D721Med (cell line): ENCODE data around the gene PCNX2.

Source experiments
- DNase-seq: peaks from one replicate; pipeline ENCODE4 v3.0.0; 2011; ENCODE audit warnings: low spot score; ENCODE audit not compliant: insufficient read length
- FAIRE-seq: peaks from 2 replicates; lab custom pipeline; 2011; peaks lifted over from hg19 to GRCh38; lab: Jason Lieb, UNC
- TF ChIP-seq, protein P1 (sequence below): IDR thresholded peaks from 2 replicates; pipeline ENCODE4 v1.5.1; 2012; ENCODE audit warnings: mild to moderate bottlenecking, control low read depth; ENCODE audit not compliant: insufficient read depth; ENCODE audit errors: missing control alignments

The PCNX2 gene

DNA sequence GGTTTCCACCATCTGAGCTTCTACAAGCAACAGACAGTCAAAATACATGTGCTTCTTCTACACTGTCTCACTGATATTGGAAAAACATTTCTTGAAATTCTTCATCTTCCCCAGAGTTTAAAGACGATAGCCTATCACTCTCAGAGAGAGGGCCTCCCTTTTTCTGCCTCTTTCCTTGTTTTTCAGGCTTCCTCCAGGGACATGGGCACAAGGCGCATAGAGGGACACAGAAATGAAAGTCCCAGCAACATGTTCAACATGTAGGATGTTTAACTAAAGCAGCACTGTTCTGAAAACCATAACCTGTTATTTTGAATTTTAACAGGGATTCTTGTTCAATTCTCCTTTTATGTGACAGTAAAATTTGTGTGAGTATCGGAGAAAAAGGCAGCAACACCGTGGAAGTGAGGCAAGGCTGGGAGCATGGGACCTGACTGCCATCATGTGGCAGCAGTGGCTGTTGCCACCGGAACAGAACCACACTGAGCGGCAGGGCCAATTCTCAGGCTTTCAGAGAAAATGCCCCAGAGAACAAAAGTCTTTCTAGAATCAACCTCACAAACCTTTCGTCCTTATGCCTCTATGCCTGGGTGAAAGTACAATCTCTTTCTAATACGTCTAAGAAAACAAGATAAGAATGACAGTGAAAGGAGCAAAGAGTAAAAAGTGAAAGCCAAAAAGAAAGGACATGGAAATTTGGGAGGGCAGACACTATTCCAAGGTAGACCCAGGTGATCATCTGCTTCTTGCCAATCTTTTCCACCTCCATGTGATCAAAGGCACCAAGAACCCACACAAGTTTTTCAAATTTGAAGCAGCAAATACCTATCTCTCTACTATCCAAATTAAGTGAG lies 54.5 kb downstream of the PCNX2 start:
- FAIRE-seq, result peak; percentile 96
- TF ChIP-seq, protein P1, sequence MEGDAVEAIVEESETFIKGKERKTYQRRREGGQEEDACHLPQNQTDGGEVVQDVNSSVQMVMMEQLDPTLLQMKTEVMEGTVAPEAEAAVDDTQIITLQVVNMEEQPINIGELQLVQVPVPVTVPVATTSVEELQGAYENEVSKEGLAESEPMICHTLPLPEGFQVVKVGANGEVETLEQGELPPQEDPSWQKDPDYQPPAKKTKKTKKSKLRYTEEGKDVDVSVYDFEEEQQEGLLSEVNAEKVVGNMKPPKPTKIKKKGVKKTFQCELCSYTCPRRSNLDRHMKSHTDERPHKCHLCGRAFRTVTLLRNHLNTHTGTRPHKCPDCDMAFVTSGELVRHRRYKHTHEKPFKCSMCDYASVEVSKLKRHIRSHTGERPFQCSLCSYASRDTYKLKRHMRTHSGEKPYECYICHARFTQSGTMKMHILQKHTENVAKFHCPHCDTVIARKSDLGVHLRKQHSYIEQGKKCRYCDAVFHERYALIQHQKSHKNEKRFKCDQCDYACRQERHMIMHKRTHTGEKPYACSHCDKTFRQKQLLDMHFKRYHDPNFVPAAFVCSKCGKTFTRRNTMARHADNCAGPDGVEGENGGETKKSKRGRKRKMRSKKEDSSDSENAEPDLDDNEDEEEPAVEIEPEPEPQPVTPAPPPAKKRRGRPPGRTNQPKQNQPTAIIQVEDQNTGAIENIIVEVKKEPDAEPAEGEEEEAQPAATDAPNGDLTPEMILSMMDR, result peak; percentile 100
- DNase-seq, result peak; percentile 23

DNA sequence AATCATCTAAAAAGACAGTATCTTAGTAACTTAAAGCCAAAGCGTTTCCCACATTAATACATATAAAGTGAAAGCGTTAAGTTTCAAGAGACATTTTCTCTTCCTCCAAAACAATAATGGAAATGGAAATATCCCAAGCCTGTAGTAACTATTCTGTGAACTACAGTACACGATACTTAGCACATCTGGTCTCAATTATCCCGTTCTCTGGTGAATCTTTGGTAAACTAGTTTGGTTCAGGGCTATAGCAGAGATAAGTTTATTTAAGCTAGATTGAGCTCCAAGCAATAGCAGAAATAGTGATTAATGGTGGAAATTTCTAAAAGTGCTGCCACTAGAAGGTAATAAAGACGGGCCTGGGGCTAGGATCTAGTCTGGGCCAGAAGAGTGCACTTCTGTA lies 55.2 kb downstream of the PCNX2 start:
- FAIRE-seq (no peak), DNase-seq (no peak)
- TF ChIP-seq, protein P1, result no peak

DNA sequence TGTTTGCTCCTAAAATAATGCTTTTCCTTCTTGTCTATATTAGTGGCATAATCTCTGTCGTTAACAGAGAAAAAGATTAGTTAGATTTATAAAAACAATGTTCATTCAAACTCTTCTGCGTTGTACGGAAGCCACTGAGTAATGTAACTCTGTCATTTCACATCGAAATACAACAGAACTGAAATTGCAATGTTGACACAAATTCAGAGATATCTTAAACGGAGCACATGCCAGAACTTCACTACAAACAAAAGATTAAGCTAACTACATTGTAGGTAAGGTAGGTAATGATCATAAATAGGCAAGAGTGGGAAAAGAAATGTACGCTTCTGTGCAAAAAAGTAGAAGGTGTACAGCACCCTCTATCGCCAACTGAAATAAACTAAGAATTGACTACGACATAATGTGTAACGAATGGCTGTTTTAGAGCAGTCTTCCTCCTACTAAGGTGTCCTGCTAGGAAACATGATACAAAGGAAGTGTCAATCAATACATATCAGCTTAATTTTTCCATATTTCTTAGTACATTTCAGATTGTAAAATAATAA lies 56.6 kb downstream of the PCNX2 start:
- FAIRE-seq (peak; percentile 93), DNase-seq (no peak)
- TF ChIP-seq, protein P1, result peak; percentile 68

DNA sequence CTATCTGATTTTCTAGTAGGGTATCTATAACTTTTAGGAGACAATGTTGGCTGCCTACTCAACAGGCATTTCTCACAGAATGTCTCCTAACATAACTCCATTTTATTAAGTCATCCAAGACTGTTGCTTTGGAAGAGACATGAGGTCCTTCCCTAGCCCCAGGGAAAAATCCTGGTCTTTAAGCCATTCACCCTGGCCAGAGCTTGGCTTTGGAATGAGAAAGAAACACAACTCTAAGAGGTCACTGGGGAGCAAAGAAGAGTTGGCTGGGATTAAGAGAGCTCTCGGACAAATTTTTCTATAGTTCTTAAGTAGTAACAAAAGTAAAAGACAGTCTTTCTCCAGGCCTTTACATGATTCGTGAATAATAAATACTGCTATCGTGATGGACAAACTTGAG lies 57.9 kb downstream of the PCNX2 start:
- TF ChIP-seq, protein P1, result no peak
- DNase-seq (no peak), FAIRE-seq (no peak)

DNA sequence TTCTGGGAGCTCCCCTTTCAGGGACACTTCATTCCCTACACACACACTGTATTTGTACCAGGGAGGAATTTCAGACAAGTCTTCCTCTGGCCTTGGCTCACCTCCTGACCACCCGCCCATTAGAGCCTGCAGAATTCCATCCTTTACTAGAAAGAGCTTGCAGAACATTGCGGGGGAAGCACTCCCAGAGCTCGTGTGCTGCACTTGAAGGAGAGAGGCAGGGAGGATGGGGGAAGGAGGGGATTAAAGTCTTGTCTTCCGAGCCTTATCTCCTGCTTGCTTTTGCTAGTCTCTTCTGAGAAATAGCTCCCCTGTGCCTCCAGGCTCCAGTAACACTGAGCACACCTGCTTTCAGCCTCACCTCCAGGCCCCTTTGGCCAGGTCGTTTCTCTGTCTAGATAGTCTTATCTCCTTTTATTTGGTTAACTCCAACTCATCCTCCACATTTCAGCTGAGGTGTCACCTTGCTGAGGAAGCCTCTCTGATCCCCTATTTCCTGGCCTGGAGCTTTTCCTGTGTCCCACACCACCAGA lies 62.0 kb downstream of the PCNX2 start:
- TF ChIP-seq, protein P1, result no peak
- FAIRE-seq (no peak), DNase-seq (no peak)

DNA sequence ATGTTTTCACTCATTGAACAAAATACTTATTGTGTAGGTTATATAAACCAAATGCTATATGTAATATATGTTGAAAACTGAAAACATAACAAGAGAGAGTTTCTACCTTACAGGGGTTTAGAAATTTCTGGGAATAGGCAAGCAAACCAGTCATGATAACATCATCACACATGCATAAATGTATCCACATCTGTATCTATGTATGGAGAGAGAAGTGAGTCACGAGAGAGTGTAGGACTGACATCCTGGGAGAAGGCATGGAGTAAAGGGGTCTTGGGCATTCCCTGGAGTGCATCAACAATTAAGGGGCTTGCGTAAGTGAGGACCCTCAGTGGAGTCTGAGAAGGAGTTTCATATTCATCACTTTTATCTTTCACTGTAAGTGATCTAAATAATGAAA lies 65.5 kb downstream of the PCNX2 start:
- no peak for DNase-seq
- peak; percentile 51 for FAIRE-seq
- TF ChIP-seq, protein P1, result no peak
